HFF-Myc (cell line): ENCODE measurements around the gene STAU1.
A peak's percentile ranks its signal among the peaks of the same experiment; 100 is the strongest.
"Not testable (repeated sequence)": the region's sequence is repeated elsewhere in the genome, so short reads cannot be mapped to it uniquely, and the experiment has no call there.

Experiments
- DNase-seq: peaks from one replicate; pipeline ENCODE4 v3.0.0-alpha.2; 2011; ENCODE audit warnings: low read depth; ENCODE audit errors: extremely low read depth
- H3K4me3 ChIP-seq: replicated peaks from 2 replicates; pipeline ENCODE4 v1.5.1; 2011; ENCODE audit warnings: low read depth, mild to moderate bottlenecking, control low read depth, low read length
- TF ChIP-seq, protein P1 (sequence below): IDR thresholded peaks from 2 replicates; pipeline ENCODE4 v1.5.1; 2012; ENCODE audit warnings: mild to moderate bottlenecking, low read depth, low read length, control low read depth; ENCODE audit errors: missing control alignments

STAU1 gene

DNA sequence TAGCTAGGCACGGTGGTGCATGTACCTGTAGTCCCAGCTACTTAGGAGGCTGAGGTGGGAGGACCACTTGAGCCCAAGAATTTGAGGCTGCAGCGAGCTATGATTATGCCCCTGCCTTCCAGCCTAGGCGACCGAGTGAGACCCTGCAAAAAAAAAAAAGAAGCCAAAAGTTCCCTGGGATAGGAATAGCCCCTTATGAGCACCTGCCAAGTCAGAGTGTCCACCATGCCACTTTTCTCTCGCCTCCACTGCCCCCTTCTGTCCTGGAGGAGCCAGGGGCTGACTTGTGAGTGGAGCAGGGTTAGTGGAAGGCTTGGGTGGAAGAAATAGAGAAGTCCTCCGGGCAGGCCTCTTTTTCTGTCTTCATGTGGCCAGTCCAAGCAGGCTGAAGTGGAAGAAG lies 18.9 kb upstream of the STAU1 start:
- no peak for DNase-seq
- TF ChIP-seq, protein P1, sequence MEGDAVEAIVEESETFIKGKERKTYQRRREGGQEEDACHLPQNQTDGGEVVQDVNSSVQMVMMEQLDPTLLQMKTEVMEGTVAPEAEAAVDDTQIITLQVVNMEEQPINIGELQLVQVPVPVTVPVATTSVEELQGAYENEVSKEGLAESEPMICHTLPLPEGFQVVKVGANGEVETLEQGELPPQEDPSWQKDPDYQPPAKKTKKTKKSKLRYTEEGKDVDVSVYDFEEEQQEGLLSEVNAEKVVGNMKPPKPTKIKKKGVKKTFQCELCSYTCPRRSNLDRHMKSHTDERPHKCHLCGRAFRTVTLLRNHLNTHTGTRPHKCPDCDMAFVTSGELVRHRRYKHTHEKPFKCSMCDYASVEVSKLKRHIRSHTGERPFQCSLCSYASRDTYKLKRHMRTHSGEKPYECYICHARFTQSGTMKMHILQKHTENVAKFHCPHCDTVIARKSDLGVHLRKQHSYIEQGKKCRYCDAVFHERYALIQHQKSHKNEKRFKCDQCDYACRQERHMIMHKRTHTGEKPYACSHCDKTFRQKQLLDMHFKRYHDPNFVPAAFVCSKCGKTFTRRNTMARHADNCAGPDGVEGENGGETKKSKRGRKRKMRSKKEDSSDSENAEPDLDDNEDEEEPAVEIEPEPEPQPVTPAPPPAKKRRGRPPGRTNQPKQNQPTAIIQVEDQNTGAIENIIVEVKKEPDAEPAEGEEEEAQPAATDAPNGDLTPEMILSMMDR: no peak
- H3K4me3 ChIP-seq: no peak overlapping the region

DNA sequence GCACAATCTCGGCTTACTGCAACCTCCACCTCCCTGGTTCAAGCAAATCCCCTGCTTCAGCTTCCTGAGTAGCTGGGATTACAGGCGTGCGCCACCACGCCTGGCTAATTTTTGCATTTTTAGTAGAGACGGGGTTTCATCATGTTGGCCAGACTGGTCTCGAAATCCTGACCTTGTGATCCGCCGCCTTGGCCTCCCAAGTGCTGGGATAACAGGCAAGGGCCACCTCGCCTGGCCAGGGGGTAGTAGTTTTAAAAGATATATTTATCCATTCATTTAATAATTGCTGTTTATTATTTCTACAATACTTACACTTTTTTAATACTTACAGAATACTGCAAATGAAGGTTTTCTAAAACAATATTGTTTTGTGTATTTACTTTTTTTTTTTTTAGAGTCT lies 15.6 kb upstream of the STAU1 start:
- DNase-seq: no peak
- TF ChIP-seq, protein P1: no peak
- H3K4me3 ChIP-seq: no peak overlapping the region

DNA sequence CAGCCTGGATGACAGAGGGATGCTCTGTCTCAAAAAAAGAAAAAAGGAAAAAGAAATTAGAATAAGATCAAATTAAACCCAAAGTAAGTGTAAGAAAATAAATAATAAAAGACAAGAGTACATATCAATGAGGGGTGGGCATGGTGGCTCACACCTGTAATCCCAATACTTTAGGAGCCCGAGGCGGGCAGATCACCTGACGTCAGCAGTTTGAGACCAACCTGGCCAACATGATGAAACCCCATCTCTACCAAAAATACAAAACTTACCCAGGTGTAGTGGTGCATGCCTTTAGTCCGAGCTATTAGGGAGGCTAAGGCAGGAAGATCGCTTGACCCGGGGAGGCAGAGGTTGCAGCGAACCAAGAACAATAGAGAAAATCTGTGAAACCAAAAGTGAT lies 14.9 kb upstream of the STAU1 start:
- TF ChIP-seq, protein P1: no peak
- DNase-seq: no peak
- no peak overlapping the region for H3K4me3 ChIP-seq

DNA sequence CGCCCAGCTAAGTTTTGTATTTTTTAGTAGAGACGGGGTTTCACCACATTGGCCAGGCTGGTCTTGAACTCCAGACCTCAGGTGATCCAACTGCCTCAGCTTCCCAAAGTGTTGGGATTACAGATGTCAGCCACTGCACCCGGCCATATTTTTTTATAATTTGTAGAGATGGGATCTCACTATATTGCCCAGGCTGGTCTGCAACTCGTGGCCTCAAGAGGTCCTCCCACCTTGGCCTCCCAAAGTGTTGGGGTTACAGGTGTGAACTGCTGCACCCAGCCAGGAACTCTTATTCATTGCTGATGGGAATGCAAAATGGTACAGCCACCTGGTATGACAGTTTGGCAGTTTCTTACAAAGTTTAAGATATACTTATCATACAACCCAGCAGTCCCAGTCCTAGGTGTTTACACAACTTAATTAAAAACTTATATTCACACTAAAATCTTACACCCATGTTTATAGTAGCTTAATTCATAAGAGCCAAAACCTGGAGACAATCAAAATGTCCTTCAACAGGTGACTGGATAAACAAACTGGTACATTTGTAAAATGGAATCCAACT lies 11.7 kb upstream of the STAU1 start:
- no peak for DNase-seq
- TF ChIP-seq, protein P1: no peak

DNA sequence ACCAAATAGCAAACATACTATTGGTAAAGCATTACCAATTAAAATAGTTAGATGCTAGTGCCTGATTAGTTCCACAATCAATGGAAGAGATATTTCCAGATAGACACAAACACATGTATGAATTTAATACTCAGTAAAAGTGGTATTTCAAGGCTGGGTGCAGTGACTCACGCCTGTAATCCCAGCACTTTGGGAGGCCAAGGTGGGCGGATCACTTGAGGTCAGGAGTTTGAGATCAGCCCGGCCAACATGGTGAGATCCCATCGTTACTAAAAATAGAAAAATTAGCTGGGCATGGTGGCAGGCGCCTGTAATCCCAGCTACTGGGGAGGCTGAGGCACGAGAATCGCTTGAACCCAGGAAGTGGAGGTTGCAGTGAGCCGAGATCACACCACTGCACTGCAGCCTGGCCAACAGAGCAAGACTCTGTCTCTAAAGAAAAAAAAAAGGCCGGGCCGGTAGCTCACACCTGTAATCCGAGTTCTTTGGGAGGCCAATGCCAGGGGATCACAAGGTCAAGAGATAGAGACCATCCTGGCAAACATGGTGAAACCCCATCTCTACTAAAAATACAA lies 4.9 kb upstream of the STAU1 start:
- not testable (repeated sequence) for H3K4me3 ChIP-seq

More for the DNA sequence above, 11.7 kb upstream of the STAU1 start:
- no peak overlapping the region for H3K4me3 ChIP-seq

DNA sequence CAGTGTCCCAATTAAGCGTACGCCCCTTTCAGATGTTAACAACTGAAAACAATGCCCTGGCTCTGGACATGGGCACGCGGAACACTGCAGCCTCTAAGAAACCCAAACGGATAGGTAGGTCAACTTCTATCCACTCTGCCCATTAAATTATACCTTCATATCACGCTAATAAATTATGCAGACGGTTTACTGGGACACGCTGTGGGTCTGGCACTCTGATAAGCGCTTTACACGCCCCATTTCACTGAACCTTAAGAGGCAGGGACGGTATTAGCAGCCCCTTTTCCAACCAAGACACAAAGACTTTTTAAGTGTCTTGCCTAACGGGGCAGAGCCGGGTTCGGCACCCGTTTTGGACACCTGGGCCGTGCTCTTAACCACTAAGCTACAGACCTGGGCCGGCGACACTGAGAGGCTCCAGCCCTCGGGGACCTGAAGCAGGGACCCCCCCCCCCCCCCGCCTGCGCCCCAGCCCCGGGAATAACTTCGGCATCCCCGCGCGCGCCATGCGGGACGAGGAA lies 744 bp downstream of the STAU1 start:
- peak overlapping the region; percentile 73 for H3K4me3 ChIP-seq
- TF ChIP-seq, protein P1: no peak
- DNase-seq: no peak

More for the DNA sequence above, 4.9 kb upstream of the STAU1 start:
- not testable (repeated sequence) for DNase-seq

DNA sequence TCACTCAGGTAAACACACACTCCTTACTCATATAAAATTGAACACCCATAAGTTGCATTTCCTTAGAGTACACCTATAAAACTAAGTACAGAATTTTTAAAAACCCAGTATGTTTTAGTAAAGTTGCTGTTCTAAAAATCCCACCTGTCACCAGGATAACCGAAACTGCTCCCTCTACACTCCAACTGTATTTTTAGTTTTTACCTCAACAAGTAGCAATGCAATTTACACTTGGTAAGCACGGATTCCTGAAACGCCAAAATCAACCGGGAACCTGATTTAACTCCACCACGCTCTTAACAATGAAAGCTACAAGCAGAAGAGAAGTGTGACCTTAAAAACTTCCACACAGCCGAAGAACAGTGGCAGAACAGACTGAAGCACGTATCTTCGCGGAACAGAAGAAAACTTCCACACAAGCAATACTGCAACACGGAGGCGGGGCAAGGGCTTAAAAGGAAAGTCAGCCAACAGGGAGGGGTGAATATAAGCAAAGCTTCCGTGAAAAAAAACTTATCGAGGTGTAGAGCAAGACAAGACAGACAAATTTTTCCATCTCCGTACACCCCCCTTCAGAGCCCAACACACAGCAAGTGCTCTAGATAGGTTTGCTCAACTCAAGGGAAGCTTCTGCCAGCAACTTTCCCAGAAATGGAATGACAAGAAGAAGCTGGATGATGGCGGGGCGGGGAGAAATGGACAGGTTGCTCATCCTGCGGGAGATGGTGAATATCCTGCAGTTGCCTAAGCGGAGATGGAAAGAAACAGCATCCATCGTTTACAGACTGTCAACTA lies 1.4 kb downstream of the STAU1 start:
- TF ChIP-seq, protein P1: no peak
- no peak for DNase-seq

More for the DNA sequence above, 1.4 kb downstream of the STAU1 start:
- H3K4me3 ChIP-seq: peak overlapping the region; percentile 73
